Left lobe of liver (tissue), 2 donors: Measurements from ENCODE around the gene CA10. TPM values are rescaled to one million over a fixed set of nuclear protein-coding genes. Genes with fewer than 3 reads are reported as not detected.
A peak's percentile ranks its signal among the peaks of the same experiment; 100 is the strongest.

ENCODE experiments used
- ATAC-seq: fragments of 200-7000 bp; cut with Tn5 transposase; one replicate; pipeline ENCODE4 v1.9.1; 2020; ENCODE audit warnings: mild to moderate bottlenecking, moderate library complexity
- DNase-seq: peaks from one replicate; pipeline ENCODE4 v3.0.0-alpha.2; 2020; ENCODE audit warnings: low spot score
- total RNA-seq: library from RNA; stranded (reverse); gene quantifications from one replicate; pipeline ENCODE4 v1.2.1, GENCODE V29; 2021
- donor health status: DM: no; HTN: no; CAD: no; lungs with moderate emphysema.
- donor health status: DM: no; HTN: yes; CAD: no.

CA10 gene
- total RNA-seq, 1 donor from 2014 or later = not detected

DNA sequence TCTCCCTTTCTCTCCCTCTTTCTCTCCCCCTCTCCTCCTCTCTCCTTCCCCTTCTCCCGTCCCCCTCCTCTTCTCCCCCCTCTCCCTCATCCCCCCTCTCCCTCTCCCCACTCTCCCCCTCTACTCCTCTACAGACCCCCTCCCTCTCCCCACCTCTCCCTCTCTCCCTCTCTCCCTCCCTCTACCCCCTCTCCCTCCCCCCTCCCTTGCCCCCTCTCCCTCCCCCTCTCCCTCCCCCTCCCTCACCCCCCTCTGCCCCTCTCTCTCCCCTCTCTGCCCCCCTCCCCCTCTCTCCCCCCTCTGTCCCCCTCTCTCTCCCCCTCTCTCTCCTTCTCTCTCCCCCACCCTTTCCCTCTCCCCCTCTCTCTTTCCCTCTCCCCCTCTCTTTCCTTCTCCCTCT, 545.3 kb downstream of the CA10 start:
- ATAC-seq (no peak), DNase-seq (no peak)

DNA sequence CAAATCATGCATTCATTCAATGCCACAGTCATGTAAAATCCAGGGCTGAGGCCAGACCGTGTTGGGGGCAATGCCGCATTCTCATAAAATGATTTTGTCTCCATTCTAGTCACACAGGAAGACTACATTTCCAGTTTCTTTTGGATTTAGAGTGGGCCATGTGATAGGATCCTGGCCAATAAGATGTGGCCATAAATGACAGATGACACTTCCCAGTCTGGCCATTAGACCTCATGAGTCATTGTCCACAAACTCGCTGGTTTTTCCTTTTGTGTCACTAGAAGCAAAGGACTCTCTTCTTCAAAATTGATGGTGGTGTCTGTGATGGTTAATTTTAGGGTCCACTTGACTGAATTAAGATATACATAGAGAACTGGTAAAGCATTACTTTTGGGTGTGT, 545.8 kb downstream of the CA10 start:
- ATAC-seq = no peak
- DNase-seq = no peak

DNA sequence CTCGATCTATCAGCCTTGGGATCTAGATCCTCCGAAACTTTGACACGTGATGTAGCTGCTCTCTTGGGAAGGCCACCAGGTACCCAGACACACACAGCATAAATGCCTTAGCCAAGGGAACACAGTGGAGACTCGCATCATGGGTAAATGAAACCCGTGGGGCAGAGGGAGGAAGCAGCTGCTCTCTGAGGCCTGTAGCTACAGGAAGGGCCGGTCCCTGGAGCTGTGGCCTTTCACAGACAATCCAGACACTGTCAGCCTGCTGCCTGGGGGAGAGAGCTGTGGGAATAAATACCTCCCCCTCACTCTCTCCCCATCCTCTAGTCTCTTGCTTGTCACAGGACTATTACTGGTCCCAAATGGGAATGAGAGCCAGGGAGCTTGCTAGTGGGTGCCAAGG, 546.9 kb downstream of the CA10 start:
- DNase-seq (no peak), ATAC-seq (no peak)

DNA sequence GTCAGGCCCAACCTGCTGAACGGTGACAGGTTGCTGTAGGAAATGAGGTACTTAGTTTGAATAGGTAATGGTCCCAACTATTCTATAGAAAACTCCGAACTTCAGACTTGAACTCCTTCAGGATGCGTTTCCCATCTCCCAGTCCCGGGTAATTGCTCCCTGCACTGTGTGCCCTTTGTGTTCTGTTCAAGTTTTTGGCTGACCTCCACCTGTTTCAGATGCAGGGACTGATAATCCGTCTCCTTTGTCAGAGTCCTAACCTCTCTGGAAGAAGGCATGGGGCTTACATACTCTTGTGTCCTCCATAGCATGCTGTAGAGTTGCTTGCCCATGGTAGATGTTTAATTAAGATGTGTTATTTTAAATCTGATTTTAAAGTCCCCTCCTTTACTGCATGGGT, 547.7 kb downstream of the CA10 start:
- no peak for DNase-seq
- ATAC-seq = no peak

DNA sequence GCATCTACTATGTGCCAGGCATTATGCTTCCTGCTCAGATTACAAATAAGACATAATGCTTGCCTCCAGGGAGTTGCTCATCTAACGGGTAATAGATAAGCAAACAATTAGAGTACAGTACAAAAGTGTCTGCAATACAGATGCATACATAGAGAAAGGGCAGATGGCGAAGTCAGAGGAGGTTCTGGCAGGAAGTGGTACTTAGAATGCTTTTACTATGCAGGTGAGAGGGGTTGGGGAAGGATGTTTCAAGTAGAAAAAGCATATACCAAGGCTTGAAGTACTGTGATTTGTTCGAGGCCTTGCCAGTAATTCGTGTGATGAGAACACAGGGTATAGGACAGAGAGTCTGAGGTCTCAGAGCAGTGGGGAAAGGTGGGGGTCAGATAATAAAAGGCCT, 548.4 kb downstream of the CA10 start:
- no peak for ATAC-seq
- no peak for DNase-seq

DNA sequence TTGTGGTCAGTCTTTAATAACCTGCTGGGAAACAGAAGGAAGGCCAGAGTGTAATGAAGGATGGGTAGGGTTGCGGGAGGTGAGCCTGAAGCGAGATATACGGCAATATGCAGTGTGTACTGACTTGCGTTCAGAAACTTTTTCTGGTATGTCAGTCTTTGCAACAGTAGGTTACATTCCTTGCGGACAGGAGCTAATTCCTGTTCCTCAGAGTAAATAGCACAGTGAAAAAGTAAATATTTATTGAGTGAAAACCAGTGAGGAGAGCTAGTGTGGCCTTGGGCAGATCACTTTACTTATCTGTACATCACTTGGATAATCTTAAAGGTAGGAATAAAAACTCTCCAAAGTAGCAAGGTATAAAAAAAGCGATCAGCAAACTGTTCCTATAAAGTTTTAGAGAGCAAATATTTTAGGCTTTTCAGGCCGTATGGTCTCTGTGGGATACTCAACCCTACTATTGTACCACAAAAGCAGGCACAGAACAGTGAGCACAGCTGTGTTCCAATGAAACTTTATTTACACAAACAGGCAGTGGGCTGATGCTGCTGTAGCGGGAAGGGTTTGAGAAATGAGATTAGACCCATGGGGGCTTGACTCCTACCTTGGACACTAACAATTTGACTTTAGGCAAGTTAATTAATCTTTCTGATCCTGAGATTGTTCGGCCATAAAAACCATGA, 550.1 kb downstream of the CA10 start:
- no peak for DNase-seq
- ATAC-seq = no peak

DNA sequence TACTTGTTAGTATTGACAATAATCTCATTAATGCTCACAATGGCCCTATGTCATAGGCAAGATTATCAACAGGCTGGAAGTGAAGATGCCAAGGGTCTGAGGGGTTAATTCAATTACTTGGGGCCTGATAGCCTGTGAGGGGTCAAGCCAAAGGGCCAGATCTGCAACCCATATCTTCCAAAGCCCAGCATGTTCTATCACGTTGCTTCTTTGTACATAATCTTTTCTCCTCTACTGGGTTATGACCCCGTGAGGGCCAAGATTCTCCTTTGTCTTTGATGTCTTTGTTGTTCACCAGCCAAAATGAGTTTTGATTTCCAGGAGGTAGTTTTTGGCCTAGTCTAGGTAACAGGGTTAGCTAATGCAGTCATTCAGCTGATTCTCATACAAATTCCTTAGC, 551.0 kb downstream of the CA10 start:
- DNase-seq = no peak
- no peak for ATAC-seq

DNA sequence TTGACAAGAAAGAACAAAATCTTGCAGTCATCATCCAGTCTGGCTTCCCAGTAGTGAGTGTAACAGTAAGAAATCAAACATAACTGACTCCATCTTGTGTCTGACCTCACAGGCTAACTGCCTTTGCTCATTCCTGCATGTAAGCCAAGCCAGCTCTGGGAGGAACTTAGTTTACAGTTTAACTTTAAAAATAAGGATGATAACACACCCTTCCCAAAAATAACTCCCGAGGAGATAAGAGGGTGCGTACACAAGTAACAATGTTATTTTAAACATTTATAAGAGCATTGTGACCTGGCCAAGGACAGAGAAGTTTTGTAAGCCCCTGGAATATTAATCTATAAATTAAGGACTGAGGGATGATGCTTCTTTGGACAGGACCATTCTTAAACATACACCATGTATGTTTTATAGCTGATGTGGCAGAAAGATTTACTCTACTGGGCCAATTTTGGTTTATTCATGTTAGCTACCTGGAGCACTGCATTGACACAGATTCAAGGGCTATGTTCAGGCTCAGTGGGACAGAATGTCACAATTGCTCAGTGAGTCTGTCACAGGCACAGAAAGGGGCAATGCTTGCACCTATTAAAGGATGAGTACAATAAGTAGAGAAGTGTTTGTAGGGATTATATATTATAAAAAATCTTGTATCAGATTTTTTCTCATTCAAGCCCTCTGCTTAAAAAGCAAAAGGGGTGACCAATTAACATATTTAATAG, 554.1 kb downstream of the CA10 start:
- DNase-seq = no peak
- ATAC-seq = no peak

DNA sequence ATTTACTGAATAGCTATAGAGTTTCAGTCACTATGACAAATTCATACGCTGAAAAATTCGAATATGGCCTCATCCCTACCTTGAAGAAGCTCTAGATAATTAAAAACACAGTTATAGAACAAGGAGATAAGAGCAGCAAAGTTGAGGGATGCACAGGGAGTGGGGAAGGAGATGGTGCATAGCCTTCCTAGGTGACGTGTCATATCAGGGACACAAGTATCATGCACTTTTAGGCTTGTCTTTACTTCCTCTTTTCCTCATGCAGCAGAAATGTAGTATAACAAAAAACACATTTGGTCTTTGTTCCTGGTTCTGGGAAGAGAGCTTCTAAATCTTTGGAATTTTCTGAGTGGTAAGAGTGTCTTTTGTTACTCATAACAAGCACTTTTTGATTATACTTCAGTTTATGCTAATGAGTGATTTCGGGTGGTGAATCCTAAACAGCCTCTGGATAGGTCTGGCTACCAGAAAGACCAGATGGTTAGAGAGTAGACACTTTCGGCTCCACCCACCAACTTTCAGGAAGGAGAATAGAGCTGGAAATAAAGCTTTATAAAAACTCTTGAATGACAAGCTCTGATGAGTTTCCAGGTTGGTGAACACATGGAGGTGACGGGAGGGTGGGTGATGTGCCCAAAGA, 556.8 kb downstream of the CA10 start:
- DNase-seq = no peak
- ATAC-seq = no peak

DNA sequence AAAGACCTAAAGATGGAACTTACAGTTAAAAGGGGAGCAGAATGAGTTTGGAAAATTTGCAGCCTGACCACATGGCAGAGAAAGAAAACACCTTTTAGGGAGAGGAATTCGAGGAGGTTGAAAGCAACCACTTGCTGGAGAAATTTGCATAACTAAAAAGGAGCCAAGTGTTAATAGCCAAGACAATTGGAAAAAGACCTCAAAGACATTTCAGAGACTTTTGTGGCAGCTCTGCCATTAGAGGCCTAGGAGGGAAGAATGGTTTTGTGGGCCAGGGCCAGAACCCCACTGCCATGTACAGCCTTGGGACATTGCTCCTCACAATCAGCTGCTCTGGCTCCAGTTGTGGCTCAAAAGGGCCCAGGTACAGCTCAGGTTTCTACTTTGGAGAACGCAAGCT, 559.7 kb downstream of the CA10 start:
- DNase-seq (no peak), ATAC-seq (no peak)

DNA sequence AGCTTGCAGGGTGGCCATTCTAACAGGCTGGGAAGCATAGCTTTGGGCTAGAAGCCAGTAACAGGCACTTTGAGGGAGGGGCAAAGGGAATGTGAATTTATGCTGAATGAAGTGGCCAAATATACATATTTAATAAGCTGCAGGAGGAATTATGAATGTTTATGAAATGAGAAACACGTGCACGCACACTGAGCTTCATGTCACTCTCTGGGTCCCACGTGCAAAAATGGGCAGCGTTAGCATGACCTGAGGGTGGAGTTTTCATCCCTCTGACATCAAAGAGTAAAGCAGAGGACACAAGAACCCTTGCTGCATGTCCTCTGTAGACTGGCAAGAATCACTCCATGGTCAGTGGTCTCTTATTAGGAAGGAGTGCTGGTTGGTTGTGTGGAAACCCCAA, 561.2 kb downstream of the CA10 start:
- no peak for ATAC-seq

DNA sequence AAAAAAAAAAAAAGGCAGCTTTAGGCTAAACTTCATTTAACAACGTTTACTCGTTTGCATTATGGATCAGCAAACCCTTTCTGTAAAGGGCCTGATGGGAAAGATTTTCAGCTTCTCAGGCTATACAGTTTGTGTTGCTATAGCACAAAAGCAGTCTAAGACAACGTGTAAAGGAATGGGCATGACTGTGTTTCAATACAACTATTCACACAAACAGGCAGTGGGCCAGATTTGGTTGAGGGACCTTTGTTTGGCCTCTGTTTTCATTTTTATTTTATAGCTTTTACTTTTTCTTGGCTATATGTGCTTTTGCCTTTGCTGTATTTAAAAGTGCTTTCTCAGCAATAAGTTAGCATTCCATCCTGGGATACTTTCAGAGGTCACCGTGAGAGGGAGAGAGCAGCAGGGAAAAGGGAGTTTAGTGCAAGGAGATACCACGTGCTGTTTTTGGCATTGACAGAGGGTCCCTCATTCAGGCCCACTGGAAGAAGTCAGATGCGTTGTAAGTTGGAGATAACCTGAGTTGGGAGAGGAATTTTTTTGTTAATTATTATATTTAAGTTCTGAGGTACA, 562.6 kb downstream of the CA10 start:
- no peak for ATAC-seq
- no peak for DNase-seq

More for the DNA sequence above, 561.2 kb downstream of the CA10 start:
- no peak for DNase-seq

DNA sequence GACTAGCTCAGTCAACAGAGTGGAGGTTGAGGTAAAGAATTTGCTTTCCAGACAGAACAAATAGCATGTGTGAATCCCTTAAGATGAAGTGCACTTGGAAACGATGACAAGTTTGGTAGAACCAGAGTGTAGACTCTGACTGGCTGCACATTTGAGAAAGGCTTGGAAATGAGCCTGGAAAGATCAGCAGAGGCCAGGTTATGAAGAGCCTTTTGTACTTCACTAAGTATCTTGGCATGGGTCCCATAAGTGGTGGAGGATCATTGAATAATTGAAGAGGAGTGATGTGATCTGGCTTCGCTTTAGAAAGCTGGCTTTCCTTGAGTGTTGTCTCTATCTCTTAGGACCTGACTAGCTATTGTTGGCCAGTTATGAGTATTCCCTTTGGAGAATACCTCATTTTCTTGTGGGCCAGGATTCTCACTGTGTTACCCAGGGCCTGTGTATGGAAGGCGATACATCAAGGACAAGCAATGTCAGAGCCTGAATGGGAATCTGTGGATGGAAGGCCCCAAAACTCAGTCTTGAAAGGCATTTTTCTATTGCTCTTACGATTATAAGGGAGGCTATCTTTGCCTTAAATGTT, 568.4 kb downstream of the CA10 start:
- DNase-seq (no peak), ATAC-seq (no peak)

DNA sequence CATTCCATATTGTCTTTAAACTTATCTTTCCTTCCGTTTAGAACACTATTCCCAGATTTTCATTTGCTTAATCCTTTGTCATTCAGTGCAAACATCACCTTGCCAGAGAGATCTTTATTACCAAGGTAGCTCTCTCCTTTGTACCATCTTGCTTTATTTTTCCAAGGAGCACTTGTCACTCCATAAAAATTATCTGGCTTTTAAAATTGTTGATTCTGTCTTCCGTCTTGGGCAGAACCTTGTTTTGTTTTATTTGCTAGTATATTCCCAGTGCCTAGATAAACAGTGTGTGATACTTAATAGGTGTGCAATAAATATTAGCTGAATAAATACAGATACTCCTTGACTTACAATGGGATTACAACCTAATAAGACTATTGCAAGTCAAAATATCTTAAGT, 570.5 kb downstream of the CA10 start:
- DNase-seq (no peak), ATAC-seq (no peak)

DNA sequence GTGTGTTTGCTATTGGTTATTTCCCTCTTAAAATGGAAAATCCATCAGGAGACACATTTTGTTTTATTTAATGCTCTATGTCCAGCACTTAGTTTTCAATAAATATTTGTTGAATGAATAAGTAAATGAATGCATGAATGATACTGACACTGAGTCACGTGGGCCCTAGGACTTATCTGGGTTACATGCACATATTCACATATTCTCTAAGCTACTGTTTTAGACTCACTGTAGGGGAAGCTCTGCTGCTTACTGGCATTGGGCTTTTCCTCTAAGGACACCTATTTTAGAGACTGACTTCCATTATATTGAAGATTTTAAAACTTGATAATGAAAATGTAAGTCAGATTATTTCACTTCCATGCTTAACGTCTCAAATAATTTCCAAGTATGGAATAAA, 571.0 kb downstream of the CA10 start:
- DNase-seq (no peak), ATAC-seq (no peak)

DNA sequence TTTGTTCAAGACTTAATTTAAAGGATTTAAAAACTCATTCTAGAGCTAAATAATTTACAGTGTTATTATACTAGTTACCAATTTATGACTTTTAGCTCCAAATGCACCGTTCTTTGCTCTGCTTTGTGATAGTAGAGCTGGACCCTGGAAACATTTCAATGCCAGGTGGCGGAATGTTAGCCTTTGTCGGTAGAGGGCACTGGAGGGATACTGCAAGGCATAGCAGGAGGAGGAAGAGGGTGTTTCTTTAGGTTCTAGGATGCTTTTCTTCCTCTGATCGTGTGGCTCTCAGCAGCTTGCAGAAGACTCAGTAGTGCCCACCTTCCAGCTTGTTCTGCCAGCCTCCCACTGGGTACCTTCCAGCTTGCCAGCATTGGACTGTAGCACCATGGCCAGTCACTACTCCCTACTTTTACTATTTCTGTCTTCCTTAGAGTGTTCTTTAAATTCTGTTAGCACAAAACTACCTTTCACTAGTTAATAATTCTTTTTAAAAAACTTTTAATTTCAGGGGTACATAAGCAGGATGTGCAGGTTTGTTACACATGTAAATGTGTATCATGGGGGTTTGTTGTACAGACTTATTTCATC, 572.9 kb downstream of the CA10 start:
- DNase-seq = no peak

DNA sequence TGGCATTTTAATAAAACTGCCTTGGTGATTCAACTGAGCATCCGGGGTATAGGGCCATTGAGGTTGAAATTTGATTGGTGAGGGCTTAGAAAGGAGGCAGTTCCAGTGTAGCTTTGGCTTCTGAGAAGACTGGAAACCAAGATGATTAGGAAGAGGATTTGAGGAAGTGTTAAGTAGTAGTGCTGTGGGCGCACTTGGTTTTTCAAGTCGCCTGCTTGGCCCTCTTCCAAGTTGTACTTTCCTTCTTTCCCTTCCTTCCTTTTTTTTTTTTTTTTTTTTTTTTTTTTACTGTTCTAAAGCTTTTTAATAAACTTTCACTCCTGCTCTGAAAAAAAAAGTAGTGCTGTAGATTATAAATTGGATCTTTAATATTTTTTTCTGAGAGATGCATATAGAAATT, 577.6 kb downstream of the CA10 start:
- DNase-seq (no peak), ATAC-seq (no peak)

More for the DNA sequence above, 572.9 kb downstream of the CA10 start:
- peak; percentile 85 for ATAC-seq
